HepG2 (cell line): ENCODE data around the gene PAFAH1B1. TPM values are rescaled to one million over a fixed set of nuclear protein-coding genes. Genes with fewer than 3 reads are reported as not detected.

ENCODE experiments used
- ASH2L ChIP-seq: fragments of 300-600, 200-600 bp; sonication (generic); IDR thresholded peaks from 2 replicates; pipeline ENCODE4 v1.7.0; 2017; ENCODE audit warnings: low read depth, mild to moderate bottlenecking, moderate library complexity, mixed read lengths, low read length; ENCODE audit not compliant: insufficient read length
- FOXK1 ChIP-seq: sonication (generic); formaldehyde crosslinking; IDR thresholded peaks from 2 replicates; pipeline ENCODE4 v1.4.0; 2020; ENCODE audit warnings: low read depth, missing genetic modification reagents, borderline replicate concordance
- GABPB1 ChIP-seq: IDR thresholded peaks from 2 replicates; pipeline ENCODE4 v1.6.1; 2016; ENCODE audit warnings: mild to moderate bottlenecking, missing genetic modification reagents, moderate library complexity, missing compliant biosample characterization
- HDAC1 ChIP-seq: sonication (generic); formaldehyde crosslinking; IDR thresholded peaks from 2 replicates; pipeline ENCODE4 v1.5.1; 2020; ENCODE audit warnings: mild to moderate bottlenecking, missing genetic modification reagents
- HNRNPL ChIP-seq: fragments of 200-400 bp; formaldehyde crosslinking; IDR thresholded peaks from 2 replicates; pipeline ENCODE4 v1.6.1; 2017; ENCODE audit warnings: mild to moderate bottlenecking, low read depth, low read length
- KAT8 ChIP-seq: IDR thresholded peaks from 2 replicates; pipeline ENCODE4 v1.6.1; 2016; ENCODE audit warnings: missing genetic modification reagents, missing compliant biosample characterization
- KDM6A ChIP-seq: IDR thresholded peaks from 2 replicates; pipeline ENCODE4 v1.6.1; 2016; ENCODE audit warnings: low read depth
- POLR2G ChIP-seq: fragments of 200-400 bp; formaldehyde crosslinking; IDR thresholded peaks from 2 replicates; pipeline ENCODE4 v1.6.1; 2018; ENCODE audit warnings: mild to moderate bottlenecking, low read depth, low read length, moderate library complexity
- SP5 ChIP-seq: IDR thresholded peaks from 2 replicates; pipeline ENCODE4 v1.6.1; 2016; ENCODE audit warnings: low read depth, borderline replicate concordance
- SPEN ChIP-seq: sonication (generic); formaldehyde crosslinking; IDR thresholded peaks from 2 replicates; pipeline ENCODE4 v1.5.1; 2020; ENCODE audit warnings: low read depth, mild to moderate bottlenecking, missing genetic modification reagents
- TBP ChIP-seq: sonication (generic); formaldehyde crosslinking; IDR thresholded peaks from 2 replicates; pipeline ENCODE4 v1.5.0; 2020; ENCODE audit warnings: missing genetic modification reagents
- ZNF12 ChIP-seq: sonication (generic); formaldehyde crosslinking; IDR thresholded peaks from 2 replicates; pipeline ENCODE4 v1.5.0; 2020; ENCODE audit warnings: missing genetic modification reagents
- ZNF343 ChIP-seq: sonication (generic); formaldehyde crosslinking; IDR thresholded peaks from 2 replicates; pipeline ENCODE4 v1.4.0; 2020; ENCODE audit warnings: mild to moderate bottlenecking, missing genetic modification reagents
- ZNF431 ChIP-seq: sonication (generic); formaldehyde crosslinking; IDR thresholded peaks from 2 replicates; pipeline ENCODE4 v1.9.0; 2022; ENCODE audit warnings: missing genetic modification reagents, low read depth, mild to moderate bottlenecking, borderline replicate concordance
- ZNF441 ChIP-seq: sonication (generic); formaldehyde crosslinking; IDR thresholded peaks from 2 replicates; pipeline ENCODE4 v1.7.0; 2021; ENCODE audit warnings: missing genetic modification reagents, borderline replicate concordance
- ZNF792 ChIP-seq: IDR thresholded peaks from 2 replicates; pipeline ENCODE4 v1.6.1; 2016
- polyA plus RNA-seq, 8 experiments: library from polyadenylated mRNA; depleted of rRNA in 3 of 8; stranded (reverse) in 7 of 8; unstranded in 1 of 8; fragments of >200 nt; fragmentation: Illumina TruSeq in 4 of 8; extraction: Trizol in 4 of 8; gene quantifications; 2 replicates each; pipeline versions ENCODE4 v1.2.1 to v1.2.3, GENCODE V29; 2011 to 2016; ENCODE audit warnings: low read depth in 4 of 8, missing spikeins in 1 of 8, mixed read lengths in 1 of 8; ENCODE audit not compliant: insufficient read depth in 1 of 8
- total RNA-seq, 5 experiments: library from RNA; depleted of rRNA; stranded (reverse); fragments of >200 nt; fragmentation: Illumina TruSeq; extraction: Trizol; gene quantifications; 2 replicates each; pipeline ENCODE4 v1.2.3, GENCODE V29; 2016; ENCODE audit warnings: low read depth in 1 of 5
- TF ChIP-seq, protein P1 (sequence below): sonication (generic); formaldehyde crosslinking; IDR thresholded peaks from 2 replicates; pipeline ENCODE4 v1.5.0; 2020; ENCODE audit warnings: missing genetic modification reagents, mild to moderate bottlenecking, borderline replicate concordance
- TF ChIP-seq, protein P2 (sequence below): sonication (generic); formaldehyde crosslinking; IDR thresholded peaks from 2 replicates; pipeline ENCODE4 v1.8.1; 2023; ENCODE audit warnings: mild to moderate bottlenecking, moderate library complexity, missing genetic modification reagents
- TF ChIP-seq, protein P3 (sequence below): IDR thresholded peaks from 2 replicates; pipeline ENCODE4 v1.6.1; 2016; ENCODE audit warnings: mild to moderate bottlenecking, missing biosample characterization, missing genetic modification reagents
- TF ChIP-seq, protein P4 (sequence below): sonication (generic); formaldehyde crosslinking; IDR thresholded peaks from 2 replicates; pipeline ENCODE4 v1.4.0; 2020; ENCODE audit warnings: missing genetic modification reagents, mild to moderate bottlenecking, borderline replicate concordance
- TF ChIP-seq, protein P5 (sequence below): sonication (generic); formaldehyde crosslinking; IDR thresholded peaks from 2 replicates; pipeline ENCODE4 v1.4.0; 2020; ENCODE audit warnings: low read depth, mild to moderate bottlenecking, missing genetic modification reagents

PAFAH1B1 gene
- total and polyA plus RNA-seq, 2 of the 13 experiments (the other 11 are each of a cell fraction or from before 2014, with no cell fraction given), result 46.0 to 64.9 TPM

DNA sequence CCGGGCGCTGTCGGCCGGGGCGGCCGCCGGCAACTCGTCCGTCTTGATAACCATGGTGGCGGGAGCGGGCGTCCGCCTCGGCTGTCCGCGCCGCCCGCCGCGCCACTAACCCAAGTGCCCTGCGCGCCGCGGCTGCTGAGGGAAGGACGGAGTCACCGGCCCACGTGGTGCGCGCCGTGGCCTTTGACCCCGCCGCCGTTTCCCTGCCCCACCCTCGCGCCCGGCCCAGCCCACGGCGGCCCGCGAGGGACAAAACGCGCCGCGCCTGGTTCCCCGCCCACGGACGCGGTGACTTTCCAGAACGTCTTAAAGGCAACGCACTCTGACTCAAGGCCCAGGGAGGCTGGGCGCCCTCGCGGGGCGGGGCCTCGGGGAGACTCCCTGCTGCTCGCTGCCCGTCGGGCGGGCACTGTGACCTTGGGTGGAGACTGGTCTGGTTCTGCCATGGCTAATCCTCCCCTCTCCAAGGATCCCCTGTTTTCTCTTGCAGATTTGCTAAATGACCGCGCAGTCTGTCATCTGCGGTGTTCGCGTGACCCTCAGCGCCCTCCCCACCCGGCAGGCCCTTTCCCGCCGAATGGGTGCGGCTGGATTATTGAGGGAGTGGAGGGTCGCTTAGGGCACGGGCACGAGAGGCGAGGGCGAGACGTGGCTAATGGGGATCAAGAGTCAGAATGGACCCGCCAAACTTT is 118.3 kb downstream of the PAFAH1B1 start, which contains the start of gene CLUH (continued):
- TF ChIP-seq, protein P1, sequence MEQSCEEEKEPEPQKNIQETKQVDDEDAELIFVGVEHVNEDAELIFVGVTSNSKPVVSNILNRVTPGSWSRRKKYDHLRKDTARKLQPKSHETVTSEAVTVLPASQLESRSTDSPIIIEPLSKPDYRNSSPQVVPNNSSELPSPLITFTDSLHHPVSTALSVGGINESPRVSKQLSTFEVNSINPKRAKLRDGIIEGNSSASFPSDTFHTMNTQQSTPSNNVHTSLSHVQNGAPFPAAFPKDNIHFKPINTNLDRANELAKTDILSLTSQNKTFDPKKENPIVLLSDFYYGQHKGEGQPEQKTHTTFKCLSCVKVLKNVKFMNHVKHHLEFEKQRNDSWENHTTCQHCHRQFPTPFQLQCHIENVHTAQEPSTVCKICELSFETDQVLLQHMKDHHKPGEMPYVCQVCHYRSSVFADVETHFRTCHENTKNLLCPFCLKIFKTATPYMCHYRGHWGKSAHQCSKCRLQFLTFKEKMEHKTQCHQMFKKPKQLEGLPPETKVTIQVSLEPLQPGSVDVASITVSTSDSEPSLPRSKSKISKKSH, result 0 out of 2 replicates have a peak, but pooled peaks have one; percentile 27
- TF ChIP-seq, protein P2, sequence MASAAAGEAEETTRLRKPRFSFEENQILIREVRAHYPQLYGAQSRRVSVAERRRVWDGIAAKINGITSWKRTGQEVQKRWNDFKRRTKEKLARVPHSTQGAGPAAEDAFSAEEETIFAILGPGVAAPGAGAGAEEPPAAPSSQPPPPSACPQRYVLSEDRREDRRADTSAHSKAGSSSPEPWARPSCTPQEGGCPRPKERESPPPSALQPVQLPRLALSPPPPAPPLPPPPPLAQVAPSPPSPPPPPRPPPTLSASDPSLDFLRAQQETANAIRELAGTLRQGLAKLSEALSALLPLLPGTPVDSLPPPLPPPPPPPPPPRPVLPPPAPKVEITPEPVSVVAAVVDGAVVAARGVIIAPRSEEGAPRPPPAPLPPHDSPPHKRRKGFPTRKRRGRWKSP (CRISPR knock-in tag), result peak; percentile 55; the same call in 1 of the 2 replicates
- TF ChIP-seq POLR2G (peak; percentile 83), KAT8 (CRISPR knock-in tag) (peak; percentile 91), SPEN (CRISPR knock-in tag) (peak; percentile 97), TBP (no peak), ZNF441 (CRISPR knock-in tag) (0 out of 2 replicates have a peak, but pooled peaks have one; percentile 53), SP5 (CRISPR knock-in tag) (peak; percentile 98), KDM6A (CRISPR knock-in tag) (no peak), ASH2L (peak; percentile 45), ZNF343 (CRISPR knock-in tag) (peak; percentile 74; the same call in 1 of the 2 replicates), ZNF792 (CRISPR knock-in tag) (0 out of 2 replicates have a peak, but pooled peaks have one; percentile 52), HNRNPL (0 out of 2 replicates have a peak, but pooled peaks have one; percentile 73), GABPB1 (CRISPR knock-in tag) (peak; percentile 87), ZNF431 (CRISPR knock-in tag) (0 out of 2 replicates have a peak, but pooled peaks have one; percentile 34), HDAC1 (CRISPR knock-in tag) (peak; percentile 91), FOXK1 (peak; percentile 73; the same call in 1 of the 2 replicates), ZNF12 (CRISPR knock-in tag) (peak; percentile 64; the same call in 1 of the 2 replicates)
- TF ChIP-seq, protein P3, sequence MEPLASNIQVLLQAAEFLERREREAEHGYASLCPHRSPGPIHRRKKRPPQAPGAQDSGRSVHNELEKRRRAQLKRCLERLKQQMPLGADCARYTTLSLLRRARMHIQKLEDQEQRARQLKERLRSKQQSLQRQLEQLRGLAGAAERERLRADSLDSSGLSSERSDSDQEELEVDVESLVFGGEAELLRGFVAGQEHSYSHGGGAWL (CRISPR knock-in tag), result peak; percentile 83; the same call in 1 of the 2 replicates
- TF ChIP-seq, protein P4, sequence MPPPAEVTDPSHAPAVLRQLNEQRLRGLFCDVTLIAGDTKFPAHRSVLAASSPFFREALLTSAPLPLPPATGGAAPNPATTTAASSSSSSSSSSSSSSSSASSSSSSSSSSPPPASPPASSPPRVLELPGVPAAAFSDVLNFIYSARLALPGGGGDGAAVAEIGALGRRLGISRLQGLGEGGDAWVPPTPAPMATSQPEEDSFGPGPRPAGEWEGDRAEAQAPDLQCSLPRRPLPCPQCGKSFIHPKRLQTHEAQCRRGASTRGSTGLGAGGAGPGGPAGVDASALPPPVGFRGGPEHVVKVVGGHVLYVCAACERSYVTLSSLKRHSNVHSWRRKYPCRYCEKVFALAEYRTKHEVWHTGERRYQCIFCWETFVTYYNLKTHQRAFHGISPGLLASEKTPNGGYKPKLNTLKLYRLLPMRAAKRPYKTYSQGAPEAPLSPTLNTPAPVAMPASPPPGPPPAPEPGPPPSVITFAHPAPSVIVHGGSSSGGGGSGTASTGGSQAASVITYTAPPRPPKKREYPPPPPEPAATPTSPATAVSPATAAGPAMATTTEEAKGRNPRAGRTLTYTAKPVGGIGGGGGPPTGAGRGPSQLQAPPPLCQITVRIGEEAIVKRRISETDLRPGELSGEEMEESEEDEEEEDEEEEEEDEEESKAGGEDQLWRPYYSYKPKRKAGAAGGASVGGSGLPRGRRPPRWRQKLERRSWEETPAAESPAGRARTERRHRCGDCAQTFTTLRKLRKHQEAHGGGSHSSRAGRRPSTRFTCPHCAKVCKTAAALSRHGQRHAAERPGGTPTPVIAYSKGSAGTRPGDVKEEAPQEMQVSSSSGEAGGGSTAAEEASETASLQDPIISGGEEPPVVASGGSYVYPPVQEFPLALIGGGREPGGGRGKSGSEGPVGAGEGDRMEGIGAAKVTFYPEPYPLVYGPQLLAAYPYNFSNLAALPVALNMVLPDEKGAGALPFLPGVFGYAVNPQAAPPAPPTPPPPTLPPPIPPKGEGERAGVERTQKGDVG (CRISPR knock-in tag), result peak; percentile 50; the same call in 1 of the 2 replicates
- TF ChIP-seq, protein P5, sequence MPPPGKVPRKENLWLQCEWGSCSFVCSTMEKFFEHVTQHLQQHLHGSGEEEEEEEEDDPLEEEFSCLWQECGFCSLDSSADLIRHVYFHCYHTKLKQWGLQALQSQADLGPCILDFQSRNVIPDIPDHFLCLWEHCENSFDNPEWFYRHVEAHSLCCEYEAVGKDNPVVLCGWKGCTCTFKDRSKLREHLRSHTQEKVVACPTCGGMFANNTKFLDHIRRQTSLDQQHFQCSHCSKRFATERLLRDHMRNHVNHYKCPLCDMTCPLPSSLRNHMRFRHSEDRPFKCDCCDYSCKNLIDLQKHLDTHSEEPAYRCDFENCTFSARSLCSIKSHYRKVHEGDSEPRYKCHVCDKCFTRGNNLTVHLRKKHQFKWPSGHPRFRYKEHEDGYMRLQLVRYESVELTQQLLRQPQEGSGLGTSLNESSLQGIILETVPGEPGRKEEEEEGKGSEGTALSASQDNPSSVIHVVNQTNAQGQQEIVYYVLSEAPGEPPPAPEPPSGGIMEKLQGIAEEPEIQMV, result peak; percentile 96
